ENCODE measurements around the gene ZBTB20.

Gene ZBTB20

GRCh38 chr3:115086344-115086743 is 60.7 kb downstream of the ZBTB20 start:
- no peak for DNase-seq

GRCh38 chr3:115085197-115085865 is 61.8 kb downstream of the ZBTB20 start:
- DNase-seq = no peak

DNA sequence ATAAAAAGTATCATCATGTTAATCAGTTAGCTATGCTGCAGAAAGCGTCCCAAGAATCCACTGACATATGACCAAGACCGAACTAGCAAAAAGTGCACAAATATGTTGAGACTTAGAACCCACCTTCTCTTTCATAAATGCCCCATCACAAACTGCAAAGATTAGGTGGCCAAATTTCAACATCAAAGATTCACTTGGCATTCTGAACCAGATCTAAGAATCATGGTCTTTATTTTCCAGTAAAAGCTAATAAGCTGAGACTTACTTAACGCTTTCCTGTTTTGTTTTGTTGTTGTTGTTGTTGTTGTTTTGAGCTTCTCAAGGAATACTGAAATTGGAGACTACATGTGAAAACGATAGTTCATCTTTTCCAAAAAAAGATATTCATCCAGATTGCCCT is 62.4 kb downstream of the ZBTB20 start:
- DNase-seq = no peak

DNA sequence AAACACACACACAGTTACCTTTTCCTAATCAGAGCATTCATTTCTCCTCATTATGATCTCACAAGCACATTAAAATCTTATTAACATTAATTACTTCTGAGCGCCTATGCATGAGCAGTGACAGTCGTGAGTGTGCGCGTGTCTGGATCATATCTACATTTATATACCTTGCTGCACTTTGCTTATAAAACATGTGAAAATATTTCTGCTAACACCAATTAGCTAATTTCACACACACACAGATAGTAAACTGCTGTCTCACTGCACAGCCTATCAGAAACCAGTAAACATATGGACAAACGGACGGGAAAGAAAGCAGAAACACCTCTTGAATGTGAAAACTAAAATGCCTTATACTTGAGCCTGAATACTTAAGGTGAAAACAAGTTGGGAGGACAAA is 64.8 kb downstream of the ZBTB20 start:
- DNase-seq = no peak

GRCh38 chr3:115081444-115081843 is 65.6 kb downstream of the ZBTB20 start:
- no peak for DNase-seq

DNA sequence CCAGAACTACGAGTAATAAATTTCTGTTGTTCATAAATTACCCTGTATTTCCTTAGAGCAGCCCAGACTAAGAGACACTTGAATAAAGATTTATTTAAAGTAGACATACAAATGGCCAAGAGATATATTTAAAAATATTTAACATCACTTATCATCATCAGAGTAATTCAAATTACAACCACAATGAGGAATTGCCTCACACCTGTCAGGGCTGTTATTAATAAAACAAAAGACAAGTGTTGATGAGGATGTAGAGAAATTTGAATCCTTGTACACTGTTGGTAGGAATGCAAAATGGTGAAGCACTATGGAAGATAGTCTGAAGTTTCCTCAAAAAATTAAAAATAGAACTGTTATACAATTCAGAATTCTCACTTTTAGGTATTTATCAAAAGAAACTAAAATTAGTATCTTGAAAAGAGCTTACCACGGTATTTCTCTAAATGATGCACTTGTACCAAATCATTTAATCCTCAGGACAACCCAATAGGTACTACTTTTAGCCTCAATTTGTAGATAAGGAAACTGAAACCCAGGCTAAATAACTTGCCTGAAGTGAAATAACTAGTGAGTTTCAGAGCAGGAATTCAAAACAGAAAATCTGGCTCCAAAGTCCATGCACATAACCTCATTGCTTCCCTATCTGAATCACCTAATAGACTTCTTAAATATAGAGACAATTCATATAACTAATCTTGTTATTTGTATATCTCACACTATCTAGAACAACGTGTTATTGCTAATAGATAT is 69.4 kb downstream of the ZBTB20 start:
- no peak for DNase-seq

DNA sequence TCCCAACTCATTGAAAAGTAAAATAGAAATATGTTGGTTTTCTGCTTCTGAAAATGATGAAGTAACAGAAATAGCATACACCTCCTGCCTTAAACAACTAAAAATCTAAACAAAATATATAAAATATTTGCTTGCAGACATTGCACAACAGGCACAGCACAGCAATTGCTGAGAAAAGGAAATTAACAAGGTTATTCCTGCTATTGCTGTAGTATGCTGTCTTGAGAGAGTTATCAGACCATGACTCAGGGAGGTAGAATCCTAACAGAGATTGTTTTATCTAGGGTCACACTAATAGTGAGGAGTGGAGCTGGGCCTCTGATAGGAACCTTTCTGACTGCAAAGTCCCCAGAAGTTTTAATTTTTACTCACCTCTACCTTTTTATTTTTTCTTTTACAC is 72.6 kb downstream of the ZBTB20 start:
- DNase-seq = no peak

GRCh38 chr3:115072265-115073021 is 74.6 kb downstream of the ZBTB20 start:
- DNase-seq = no peak

DNA sequence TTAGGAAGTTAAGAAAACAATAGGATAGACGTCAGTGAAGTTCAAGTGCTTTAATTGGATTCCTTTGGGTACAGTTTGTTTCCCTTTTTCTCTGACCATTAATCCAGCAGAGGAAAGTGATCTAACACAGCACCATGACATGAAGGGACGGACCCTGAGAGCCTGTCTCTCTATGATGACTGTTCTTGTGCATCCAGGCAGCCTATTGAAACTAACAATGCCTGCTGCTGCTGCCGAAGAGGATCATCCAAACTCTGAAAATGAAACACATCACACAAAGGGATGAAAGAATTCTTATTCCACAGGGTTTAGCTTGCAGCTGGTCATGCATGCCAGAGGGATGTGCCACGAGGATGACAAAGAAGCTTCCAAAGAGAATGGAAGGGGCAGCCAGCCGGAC is 75.5 kb downstream of the ZBTB20 start:
- no peak for DNase-seq

- DNase-seq = no peak
These were observed 75.9 kb downstream of the ZBTB20 start for GRCh38 chr3:115071166-115071565.

DNA sequence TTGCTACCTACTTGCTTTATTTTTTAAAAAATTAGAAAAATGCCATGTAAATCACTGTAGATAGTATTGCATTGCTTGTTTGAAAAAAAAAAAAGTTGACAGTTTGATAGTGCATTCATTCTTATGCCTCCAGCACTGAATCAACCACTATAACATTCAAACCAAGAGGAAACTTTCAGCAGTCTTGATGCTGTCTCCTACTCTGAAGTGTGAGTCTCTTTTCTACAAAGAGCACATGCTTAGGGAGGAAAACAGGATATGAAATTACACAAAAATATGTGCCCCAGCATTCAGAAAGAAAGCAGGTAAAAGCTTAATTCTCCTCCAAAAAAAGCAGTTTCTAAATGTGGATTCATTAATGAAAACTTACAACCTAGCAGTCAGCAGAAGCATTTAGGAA is 78.3 kb downstream of the ZBTB20 start:
- DNase-seq = no peak

DNA sequence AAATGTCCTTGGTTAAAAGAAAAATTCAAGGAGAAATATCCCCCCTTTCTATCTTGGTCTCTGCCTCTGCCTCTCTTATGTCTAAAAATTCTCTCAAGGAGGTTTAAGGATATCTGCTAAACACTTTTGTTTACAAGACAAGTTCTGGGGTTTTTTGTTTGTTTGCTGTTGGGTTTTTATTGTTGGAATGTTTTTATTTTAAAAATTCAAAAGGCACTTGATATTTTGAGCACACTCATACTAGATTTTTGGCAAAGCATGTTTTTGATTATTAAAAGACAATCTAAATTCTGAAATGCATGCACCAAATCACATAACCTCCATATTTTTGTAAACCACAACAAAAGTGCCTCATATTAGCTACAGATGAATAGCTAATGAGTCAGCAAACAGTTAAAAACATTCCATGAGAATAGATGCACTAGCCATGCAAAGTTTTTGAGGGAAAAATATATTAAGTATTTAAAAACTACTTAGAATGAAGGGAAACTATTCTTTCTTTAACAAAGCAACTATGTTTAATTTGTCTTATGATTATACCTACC is 84.6 kb downstream of the ZBTB20 start:
- no peak for DNase-seq

GRCh38 chr3:115062009-115062408 is 85.1 kb downstream of the ZBTB20 start:
- no peak for DNase-seq

- no peak for DNase-seq
These were observed 94.2 kb downstream of the ZBTB20 start for GRCh38 chr3:115052906-115053305.

GRCh38 chr3:115042351-115042750 is 104.7 kb downstream of the ZBTB20 start:
- DNase-seq = no peak

GRCh38 chr3:115040673-115041286 is 106.3 kb downstream of the ZBTB20 start:
- DNase-seq = peak; percentile 4

DNA sequence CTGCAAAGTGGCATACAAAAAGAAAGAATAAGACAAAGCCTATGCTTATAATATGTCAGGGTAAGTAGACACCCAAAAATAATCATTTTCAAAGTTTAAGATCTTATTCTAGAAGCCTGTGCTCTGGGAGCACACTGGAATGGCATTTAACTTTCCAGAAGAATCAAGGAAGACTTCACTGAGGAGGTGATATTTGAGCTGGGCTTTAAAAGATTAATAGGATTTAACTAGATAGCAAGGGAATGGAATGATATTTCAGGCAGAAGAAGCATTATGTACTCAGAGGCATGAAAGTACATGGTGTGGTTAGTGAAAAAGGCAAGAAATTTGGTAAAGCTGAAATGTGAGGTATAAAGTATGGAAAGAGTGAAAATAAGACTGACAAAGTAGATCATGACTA is 106.8 kb downstream of the ZBTB20 start:
- no peak for DNase-seq

DNA sequence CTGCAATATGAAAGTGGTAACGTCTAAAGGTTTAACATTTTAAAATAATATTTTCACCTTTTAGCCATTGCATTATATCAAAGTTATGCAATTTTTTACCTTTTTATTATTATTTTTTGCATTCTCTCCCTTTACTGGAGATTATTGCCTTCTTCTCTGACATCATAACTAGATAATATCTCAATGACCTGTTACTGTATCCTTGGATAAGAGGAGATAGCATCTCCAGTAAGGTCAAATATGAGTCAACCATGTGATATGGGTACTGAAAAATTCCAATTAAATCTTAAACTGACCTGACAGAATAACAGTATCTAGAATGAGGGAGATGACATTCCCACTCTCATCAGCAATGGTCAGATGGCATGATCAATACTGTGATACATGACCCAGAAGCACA is 108.3 kb downstream of the ZBTB20 start:
- DNase-seq = no peak

DNA sequence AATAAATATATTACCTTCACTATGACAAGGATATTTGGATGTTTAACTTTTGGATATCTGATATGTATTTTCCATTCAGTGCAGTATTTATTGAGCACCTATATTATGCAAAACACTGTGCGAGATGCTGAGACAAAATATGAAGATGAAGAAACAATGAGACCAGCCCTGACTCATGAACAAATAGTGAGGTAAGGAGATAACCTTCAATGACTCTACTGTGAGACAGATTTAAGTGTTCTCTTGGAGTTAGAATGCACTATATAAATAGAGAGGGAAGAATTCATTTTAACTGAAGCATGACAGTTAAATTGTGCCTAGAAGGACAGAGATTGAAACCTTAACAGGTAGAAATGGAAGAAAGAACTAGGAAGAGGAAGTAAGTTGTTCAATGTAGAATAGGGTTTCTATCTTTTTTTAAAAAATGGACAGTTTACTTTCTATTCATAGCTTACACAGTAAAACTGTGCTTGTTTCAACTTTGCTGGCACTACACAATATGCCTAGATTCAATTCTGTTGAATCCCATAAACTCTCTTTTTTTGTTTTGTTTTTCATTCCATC is 124.2 kb downstream of the ZBTB20 start:
- DNase-seq = no peak

- DNase-seq = no peak
These were observed 124.9 kb downstream of the ZBTB20 start for GRCh38 chr3:115022199-115022598.

DNA sequence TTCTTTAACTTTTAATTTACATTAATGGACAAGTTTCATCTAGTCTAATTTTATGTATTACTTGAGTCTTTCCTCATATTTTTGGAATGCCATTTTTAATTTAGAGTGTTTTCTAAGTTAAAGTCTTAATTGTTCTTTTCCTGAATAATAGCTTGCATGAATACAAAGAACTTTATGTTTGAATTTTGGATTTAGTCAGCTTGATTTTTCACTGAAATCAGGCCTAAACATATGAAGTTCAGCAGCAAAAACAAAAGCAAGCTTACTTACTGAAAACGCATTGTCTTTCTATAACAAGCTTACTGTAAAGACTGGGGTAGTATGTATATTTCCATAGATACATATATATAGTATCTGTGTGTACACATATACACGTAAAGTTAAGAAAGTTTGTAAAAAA is 126.0 kb downstream of the ZBTB20 start:
- no peak for DNase-seq

- no peak for DNase-seq
These were observed 127.2 kb downstream of the ZBTB20 start for GRCh38 chr3:115019900-115020299.

DNA sequence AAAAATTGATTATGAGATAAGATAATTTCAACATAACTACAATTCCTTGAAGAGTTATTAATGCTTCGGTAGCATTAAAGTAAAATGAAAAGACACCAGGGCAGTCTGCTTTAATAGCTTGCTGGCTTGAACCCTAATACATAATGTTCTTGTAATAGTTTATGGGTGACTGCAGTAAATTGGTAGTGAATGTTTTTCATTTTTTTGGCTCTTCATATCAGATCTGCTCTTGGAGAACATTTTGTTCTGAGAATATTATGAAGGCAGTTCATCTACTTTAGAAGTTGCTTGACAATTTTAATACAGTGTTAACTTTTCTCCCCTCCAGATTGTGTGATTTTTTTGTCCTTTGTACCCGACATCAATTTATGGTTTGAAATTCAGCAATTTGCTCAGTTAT is 128.4 kb downstream of the ZBTB20 start:
- DNase-seq = no peak

All from stimulated activated CD4-positive, alpha-beta T cell treated with anti-CD3 and anti-CD28 coated beads, Interleukin-1b, Interleukin-23, amount 100 ng/mL, for 48 hours (primary cell).